OCI-M2 (cell line): ENCODE results near the gene SPOCK1.

Experiments used
- DNase-seq: peaks from one replicate; lab custom pipeline; 2025; ENCODE audit not compliant: unreplicated experiment; lab: John Stamatoyannopoulos, UW

The SPOCK1 gene

DNA sequence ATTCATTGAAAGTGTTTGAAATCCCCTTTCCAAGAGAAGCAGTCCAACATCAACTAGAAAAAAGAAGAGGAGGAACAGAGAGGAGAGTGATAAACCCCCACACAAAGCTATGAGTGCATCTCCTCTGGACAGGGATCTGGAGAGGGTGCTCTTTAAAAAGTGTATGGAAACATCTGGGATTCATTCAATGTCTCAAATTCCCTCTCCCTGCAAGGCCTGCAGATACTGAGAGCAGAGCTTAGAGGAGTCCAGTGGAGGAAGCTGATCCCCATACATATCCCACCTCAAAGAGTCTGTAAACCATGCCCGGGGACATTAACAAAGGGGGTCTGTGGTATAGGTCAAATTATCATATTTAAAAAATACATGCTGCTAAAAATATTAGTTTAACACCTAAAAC, 2.2 kb downstream of the SPOCK1 start:
- DNase-seq: no peak

GRCh38 chr5:137492331-137492730, 6.8 kb downstream of the SPOCK1 start:
- DNase-seq: no peak

- DNase-seq: no peak
Measured at GRCh38 chr5:137491121-137491520, 8.0 kb downstream of the SPOCK1 start.

GRCh38 chr5:137490591-137490990, 8.5 kb downstream of the SPOCK1 start:
- no peak for DNase-seq

- DNase-seq: no peak
Measured at GRCh38 chr5:137488974-137489373, 10.2 kb downstream of the SPOCK1 start.

DNA sequence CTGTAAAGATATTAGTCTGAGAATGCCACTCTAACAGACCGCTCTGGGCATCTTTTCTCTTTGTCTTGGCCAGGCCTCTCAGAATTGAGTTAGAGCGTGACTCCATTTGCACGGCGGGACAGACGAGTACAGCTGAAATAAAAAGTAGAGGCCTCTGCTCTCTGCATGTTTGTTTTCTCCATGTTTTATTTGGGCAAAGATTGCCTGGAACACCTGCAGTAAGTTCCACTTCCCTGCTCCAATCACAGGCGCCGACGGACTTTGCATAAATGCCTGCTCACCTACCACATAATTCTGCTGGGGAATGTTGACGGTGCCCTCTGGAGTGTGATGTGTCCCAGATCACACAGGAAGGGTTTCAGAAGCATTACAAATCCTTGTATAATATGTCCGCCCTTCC, 10.6 kb downstream of the SPOCK1 start:
- DNase-seq: no peak

DNA sequence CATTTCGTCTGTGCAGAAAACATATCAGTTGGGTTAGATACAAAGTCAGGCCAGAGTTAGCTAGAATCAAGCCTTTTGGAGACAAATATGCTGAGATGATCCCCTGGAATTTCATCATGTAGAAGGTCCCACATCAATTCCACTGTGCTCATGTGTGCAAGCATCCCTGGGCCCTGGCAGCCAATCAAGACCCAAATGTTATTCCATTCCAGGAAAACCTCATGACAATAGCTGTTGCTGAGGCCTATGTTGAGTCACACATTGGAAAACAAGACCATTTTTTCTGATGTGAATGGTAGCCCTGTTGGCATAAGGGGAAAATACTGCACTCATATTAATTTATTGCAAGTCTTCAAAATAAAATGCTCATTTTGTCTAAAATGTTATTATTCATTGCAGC, 11.5 kb downstream of the SPOCK1 start:
- no peak for DNase-seq

DNA sequence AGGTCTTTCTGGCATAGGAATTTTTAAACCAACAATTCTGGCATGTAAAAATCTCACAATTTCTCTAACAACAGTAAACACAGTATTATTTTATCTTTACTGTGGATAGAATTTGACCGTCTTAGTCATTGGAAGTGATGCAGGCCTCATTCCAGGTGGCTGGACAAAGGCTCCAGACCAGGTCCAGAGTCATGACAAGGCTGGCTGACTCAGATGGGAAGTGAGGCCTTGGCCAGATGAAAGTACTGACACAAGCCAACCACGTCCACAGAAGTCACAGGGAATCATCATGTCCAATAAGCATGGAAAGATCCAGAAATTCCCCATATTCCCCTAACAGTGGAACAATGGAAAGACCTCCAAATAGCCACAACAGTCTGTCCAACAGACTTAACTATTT, 12.4 kb downstream of the SPOCK1 start:
- no peak for DNase-seq

DNA sequence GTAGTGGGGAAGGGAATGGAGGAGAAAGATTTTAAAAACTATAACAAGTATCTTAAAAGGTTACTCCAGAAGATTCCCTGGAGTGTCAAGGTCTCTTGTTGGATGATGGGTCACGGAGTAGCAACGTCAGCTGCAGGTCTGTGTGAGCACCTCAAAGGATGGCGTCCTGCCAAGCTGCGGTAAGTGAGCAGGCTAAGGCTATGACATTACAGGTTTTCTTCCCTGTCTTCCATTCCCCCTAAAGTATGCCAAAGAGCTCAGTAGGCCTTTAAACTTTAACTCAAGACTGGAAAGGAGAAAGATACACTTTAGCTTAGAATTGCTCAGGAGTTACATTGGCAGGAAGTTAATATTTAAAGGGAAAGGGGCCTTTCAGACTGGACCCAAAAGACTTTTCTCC, 17.5 kb downstream of the SPOCK1 start:
- no peak for DNase-seq

- no peak for DNase-seq
Measured at GRCh38 chr5:137478043-137478442, 21.1 kb downstream of the SPOCK1 start.

GRCh38 chr5:137470921-137471220, 28.3 kb downstream of the SPOCK1 start:
- DNase-seq: no peak

DNA sequence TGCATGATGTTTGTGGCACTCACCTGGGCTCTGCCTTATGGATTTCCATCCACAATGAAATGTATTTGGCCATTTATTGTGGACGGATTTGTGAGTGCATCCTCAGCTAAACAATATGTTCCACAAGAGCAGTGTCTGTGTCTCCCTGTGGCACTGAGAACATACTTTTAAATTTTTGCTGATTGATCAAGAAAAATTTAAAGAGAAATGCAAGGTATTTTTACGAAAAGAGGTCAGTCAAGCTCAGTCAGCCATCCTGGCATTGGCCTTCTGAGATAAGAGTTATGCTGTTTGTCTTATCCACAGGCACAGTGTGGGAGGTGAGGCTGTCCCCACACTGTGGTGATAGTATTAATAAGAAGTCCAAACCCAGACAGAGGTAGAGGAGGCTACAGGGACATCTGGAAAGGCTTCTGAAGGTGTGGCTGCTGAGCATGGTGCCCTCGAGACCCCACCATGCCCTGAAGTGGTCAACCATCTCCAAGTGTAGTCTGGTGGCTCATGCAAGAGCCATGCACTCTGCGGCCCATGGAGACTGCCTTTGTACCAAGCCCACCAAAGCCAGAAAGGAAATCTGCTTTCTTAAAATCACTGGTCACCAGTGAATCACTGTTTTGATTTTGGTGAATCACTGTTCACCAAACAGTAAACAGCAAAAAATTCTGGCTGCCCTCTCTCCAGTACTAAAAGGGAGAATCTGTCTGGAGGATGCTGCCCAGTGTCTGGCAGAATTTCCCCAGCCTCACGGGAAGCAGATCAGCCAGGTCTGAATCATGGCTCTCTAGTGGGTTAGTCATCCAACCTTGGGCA, 28.8 kb downstream of the SPOCK1 start:
- DNase-seq: no peak

- no peak for DNase-seq
Measured at GRCh38 chr5:137466889-137467288, 32.2 kb downstream of the SPOCK1 start.

DNA sequence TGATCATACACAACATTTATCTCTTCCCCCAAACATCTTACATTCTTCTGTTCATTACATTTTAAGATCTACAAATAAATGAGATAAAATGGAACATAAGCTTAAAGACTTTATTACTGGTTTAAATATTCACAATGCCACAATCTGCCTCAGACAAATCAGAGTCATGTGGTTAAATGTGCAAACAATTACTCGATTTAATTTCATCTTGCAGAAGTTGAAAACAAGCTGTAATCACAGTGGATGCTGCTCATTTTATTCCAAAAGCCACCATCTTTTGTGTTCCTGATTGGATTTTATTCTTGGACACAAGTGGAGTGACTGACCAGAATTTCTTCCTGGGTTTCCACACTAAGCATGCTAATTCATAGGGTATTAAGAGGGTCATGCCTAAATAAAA, 33.2 kb downstream of the SPOCK1 start:
- no peak for DNase-seq

DNA sequence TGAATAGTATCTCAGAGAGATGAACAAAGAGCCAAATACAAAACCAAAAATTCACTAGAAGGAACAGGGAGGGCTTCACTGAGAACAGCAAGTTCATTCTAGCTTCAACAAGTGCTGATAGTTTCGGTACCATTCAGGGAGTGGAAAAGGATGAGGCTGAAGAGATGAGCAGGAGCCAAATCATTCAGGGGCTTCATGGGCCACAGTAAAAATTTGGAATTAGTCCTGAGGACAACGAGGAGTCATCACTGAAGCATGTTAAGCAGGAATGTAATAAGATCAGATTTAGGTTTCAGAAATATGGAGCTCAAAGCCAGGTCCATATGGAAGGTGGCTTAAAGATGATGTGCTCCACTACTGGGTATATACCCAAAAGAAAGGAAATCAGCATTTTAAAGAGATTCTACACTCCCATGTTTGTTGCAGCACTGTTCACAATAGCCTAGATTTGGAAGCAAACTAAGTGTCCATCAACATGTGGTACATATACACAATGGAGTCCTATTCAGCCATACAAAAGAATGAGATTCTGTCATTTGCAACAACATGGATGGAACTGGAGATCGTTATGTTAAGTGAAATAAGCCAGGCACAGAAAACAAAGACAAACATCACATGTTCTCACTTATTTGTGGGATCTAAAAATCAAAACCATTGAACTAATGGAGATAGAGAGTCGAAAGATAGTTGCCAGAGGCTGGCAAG, 36.2 kb downstream of the SPOCK1 start:
- DNase-seq: no peak

DNA sequence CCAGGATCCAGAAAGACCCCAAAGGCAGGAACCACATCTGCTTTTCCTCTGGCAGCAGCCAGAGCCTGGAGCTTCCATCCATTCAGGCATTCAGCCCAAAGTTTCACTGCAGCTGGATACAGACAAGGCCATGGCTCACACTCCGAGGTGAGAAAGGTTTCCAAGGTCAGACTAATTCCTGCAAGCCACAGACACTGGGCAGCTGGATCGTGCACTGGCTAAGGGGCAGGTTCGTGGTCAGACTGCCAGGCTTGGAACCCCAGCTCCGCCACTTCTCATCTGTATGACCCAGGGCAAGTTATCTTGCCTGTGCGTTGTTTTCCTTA, 36.9 kb downstream of the SPOCK1 start:
- no peak for DNase-seq

DNA sequence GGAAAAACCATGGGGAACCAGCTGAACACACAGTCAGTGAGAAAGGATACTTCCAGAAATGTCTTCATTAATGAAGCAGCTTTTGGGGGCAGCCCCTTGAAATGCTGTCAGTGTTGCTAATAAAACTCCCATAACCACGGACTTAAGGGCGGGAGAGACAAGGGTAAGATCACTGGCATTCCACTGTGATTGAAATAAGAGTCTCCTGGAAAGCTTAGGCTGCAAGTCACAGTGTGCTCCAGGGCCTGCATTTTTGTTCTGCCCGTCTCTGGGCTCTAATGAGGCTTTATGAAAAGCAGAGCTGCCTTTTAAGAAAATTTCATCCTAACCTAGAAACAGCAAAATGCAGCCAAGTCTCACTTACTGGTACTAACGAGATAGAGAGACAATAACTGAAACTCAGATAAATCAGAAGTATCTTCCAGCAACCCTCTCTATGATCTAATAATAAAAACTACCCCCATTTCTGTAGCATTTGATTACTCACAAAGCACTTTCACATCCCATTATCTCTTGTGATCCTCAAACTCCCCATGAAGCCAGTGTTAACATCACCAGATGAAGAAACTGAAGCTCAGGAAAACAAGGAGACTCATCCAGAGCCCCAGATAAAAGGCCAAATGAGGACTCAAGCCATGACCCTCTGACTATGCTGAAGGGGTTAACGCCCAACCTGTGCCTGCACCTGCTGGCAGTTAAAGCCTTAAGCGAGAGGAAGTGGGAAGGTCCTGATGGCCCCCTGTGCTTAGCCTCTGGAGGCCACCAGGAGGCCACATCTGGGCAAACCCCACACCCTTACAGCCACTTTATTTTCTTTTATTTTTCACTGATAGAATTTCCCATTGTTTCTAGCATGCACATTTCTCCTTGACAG, 37.5 kb downstream of the SPOCK1 start:
- DNase-seq: no peak

GRCh38 chr5:137454671-137455070, 44.5 kb downstream of the SPOCK1 start:
- DNase-seq: no peak

- DNase-seq: no peak
Measured at GRCh38 chr5:137453483-137454080, 45.5 kb downstream of the SPOCK1 start.

DNA sequence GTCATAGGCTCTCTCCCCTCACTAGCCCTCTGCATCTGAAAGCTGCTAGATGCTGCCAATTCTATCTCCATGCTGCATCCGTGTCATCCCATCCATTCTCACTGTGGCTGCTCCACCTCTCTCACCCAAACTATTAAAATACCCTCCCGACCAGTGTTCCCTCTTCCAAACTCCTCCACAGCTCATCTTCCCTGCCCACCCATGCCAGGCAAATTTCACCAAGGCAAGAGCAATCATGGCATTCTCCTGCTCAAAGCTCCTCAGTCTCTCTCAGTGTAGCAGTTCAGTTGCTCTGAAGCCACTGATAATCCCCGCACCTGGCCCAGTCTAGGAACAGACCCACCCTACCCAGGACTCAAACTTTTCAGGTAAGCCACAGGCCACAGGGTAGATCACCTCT, 48.4 kb downstream of the SPOCK1 start:
- DNase-seq: no peak

GRCh38 chr5:137448868-137449267, 50.3 kb downstream of the SPOCK1 start:
- DNase-seq: no peak

DNA sequence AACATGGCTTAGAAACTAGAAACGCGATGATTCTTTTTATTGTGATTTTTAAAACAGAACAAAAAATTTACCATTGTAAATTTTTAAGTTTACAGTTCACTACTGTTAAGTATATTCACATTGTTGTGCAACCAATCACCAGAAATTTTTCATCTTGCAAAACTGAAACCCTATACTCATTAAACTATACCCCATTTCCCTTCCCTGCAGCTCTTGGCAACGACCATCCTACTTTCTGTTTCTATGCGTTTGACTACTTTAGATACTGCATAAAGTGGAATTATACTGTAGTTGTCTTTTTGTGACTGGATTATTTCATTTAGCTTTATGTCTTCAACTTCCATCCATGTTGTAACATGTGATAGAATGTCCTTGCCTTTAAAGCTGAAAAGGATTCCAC, 52.5 kb downstream of the SPOCK1 start:
- DNase-seq: no peak
